Activated T-helper 2 cell treated with anti-CD3 and anti-CD28 coated beads, Interferon-gamma antibody, Interleukin-2, Interleukin-4, amounts not matched to agents 10 μg/mL and 5 μg/mL and 100 μg/mL, durations not matched to agents 14 hours and 24 hours and 36 hours (primary cell): ENCODE measurements around the gene GJA1. TPM values are rescaled to one million over a fixed set of nuclear protein-coding genes. Genes with fewer than 3 reads are reported as not detected.
"Not testable (repeated sequence)": the region's sequence is repeated elsewhere in the genome, so short reads cannot be mapped to it uniquely, and the experiment has no call there.

ENCODE experiments used
- DNase-seq: peaks from one replicate; pipeline ENCODE4 v3.0.0; 2021; ENCODE audit warnings: low spot score
- H3K27ac Mint-ChIP-seq: one replicate; pipeline ENCODE4 v1.8.0; 2021; ENCODE audit warnings: mixed read lengths
- H3K27me3 Mint-ChIP-seq: one replicate; pipeline ENCODE4 v1.8.0; 2021; ENCODE audit warnings: low read depth, mixed read lengths
- H3K36me3 Mint-ChIP-seq: one replicate; pipeline ENCODE4 v1.8.0; 2021; ENCODE audit warnings: low read depth, mixed read lengths
- H3K4me1 Mint-ChIP-seq: one replicate; pipeline ENCODE4 v1.8.0; 2021; ENCODE audit warnings: low read depth, mixed read lengths
- H3K4me3 Mint-ChIP-seq: one replicate; pipeline ENCODE4 v1.8.0; 2021; ENCODE audit warnings: low read depth, mild to moderate bottlenecking, moderate library complexity, mixed read lengths
- H3K9me3 Mint-ChIP-seq: one replicate; pipeline ENCODE4 v1.8.0; 2021; ENCODE audit warnings: mixed read lengths
- intact Hi-C: fragments of 100-400 bp; cut with micrococcal nuclease; formaldehyde crosslinking; loops from one replicate; pipeline ENCODE4 v1.15.1; 2023
- total RNA-seq: library from RNA; stranded (reverse); gene quantifications from 2 replicates; pipeline ENCODE4 v1.2.3, GENCODE V29; 2022

GJA1 gene
- total RNA-seq, 1 donor from 2014 or later, result not detected

- H3K4me1 Mint-ChIP-seq, result no peaks in the 10 kb centered on the region
- no peak for DNase-seq
- no peak overlapping the region for H3K27ac Mint-ChIP-seq
- no peaks in the 10 kb centered on the region for H3K36me3 Mint-ChIP-seq
- intact Hi-C loops, result no loop called here
- no peaks in the 10 kb centered on the region for H3K27me3 Mint-ChIP-seq
- H3K4me3 Mint-ChIP-seq, result no peak overlapping the region
- H3K9me3 Mint-ChIP-seq, result no peaks in the 10 kb centered on the region
Measured at GRCh38 chr6:121426686-121427085, 8.8 kb upstream of the GJA1 start.

- no peak overlapping the region for H3K4me3 Mint-ChIP-seq
- H3K9me3 Mint-ChIP-seq, result no peaks in the 10 kb centered on the region
- H3K36me3 Mint-ChIP-seq, result no peaks in the 10 kb centered on the region
- no peak for DNase-seq
- H3K4me1 Mint-ChIP-seq, result no peaks in the 10 kb centered on the region
- intact Hi-C loops, result no loop called here
- H3K27ac Mint-ChIP-seq, result no peak overlapping the region
- H3K27me3 Mint-ChIP-seq, result peaks cover 3% of the 10 kb centered on the region
Measured at GRCh38 chr6:121428872-121429756, 6.3 kb upstream of the GJA1 start.

GRCh38 chr6:121430514-121431460 is 4.7 kb upstream of the GJA1 start:
- Mint-ChIP-seq H3K27me3 (peaks cover 12% of the 10 kb centered on the region), H3K9me3 (no peaks in the 10 kb centered on the region), H3K36me3 (no peaks in the 10 kb centered on the region), H3K4me1 (peaks cover 1% of the 10 kb centered on the region), H3K27ac (no peak overlapping the region), H3K4me3 (no peak overlapping the region)
- intact Hi-C loops, result loop anchor here (10.0 kb wide), 1 partner anchor 604 kb away; no protein-coding TSS in a partner anchor
- DNase-seq, result no peak

GRCh38 chr6:121431776-121432175 is 3.7 kb upstream of the GJA1 start:
- H3K4me3 Mint-ChIP-seq, H3K36me3 Mint-ChIP-seq, H3K27ac Mint-ChIP-seq, DNase-seq, H3K4me1 Mint-ChIP-seq, H3K9me3 Mint-ChIP-seq: not testable (repeated sequence)
- intact Hi-C loops, result loop anchor here (10.0 kb wide), 1 partner anchor 603 kb away; no protein-coding TSS in a partner anchor
- H3K27me3 Mint-ChIP-seq, result peaks cover 18% of the 10 kb centered on the region

GRCh38 chr6:121434037-121434770 is 1.2 kb upstream of the GJA1 start:
- intact Hi-C loops, result loop anchor here (10.0 kb wide), 1 partner anchor 601 kb away; no protein-coding TSS in a partner anchor
- no peaks in the 10 kb centered on the region for H3K36me3 Mint-ChIP-seq
- H3K4me3 Mint-ChIP-seq, result no peak overlapping the region
- no peak overlapping the region for H3K27ac Mint-ChIP-seq
- H3K9me3 Mint-ChIP-seq, result no peaks in the 10 kb centered on the region
- H3K27me3 Mint-ChIP-seq, result peaks cover 36% of the 10 kb centered on the region
- peaks cover 12% of the 10 kb centered on the region for H3K4me1 Mint-ChIP-seq
- DNase-seq, result no peak

- no peaks in the 10 kb centered on the region for H3K36me3 Mint-ChIP-seq
- H3K4me3 Mint-ChIP-seq, result peak overlapping the region; percentile 74
- no peak for DNase-seq
- H3K27me3 Mint-ChIP-seq, result peaks cover 43% of the 10 kb centered on the region
- no peak overlapping the region for H3K27ac Mint-ChIP-seq
- intact Hi-C loops, result loop anchor here (2.0 to 10.0 kb wide), 2 partner anchors 412 to 598 kb away; no protein-coding TSS in a partner anchor
- H3K9me3 Mint-ChIP-seq, result no peaks in the 10 kb centered on the region
- H3K4me1 Mint-ChIP-seq, result peaks cover 12% of the 10 kb centered on the region
Measured at GRCh38 chr6:121436274-121436857, 920 bp downstream of the GJA1 start.

GRCh38 chr6:121436960-121437850 is 1.8 kb downstream of the GJA1 start:
- H3K4me1 Mint-ChIP-seq, result peaks cover 12% of the 10 kb centered on the region
- DNase-seq, result no peak
- peak overlapping the region; percentile 74 for H3K4me3 Mint-ChIP-seq
- intact Hi-C loops, result loop anchor here (2.0 to 10.0 kb wide), 2 partner anchors 412 to 598 kb away; no protein-coding TSS in a partner anchor
- peaks cover 42% of the 10 kb centered on the region for H3K27me3 Mint-ChIP-seq
- no peak overlapping the region for H3K27ac Mint-ChIP-seq
- H3K36me3 Mint-ChIP-seq, result no peaks in the 10 kb centered on the region
- no peaks in the 10 kb centered on the region for H3K9me3 Mint-ChIP-seq

- H3K4me1 Mint-ChIP-seq, result peaks cover 12% of the 10 kb centered on the region
- H3K27me3 Mint-ChIP-seq, result peaks cover 40% of the 10 kb centered on the region
- no peak for DNase-seq
- no peak overlapping the region for H3K27ac Mint-ChIP-seq
- H3K4me3 Mint-ChIP-seq, result peak overlapping the region; percentile 74
- no peaks in the 10 kb centered on the region for H3K36me3 Mint-ChIP-seq
- intact Hi-C loops, result loop anchor here (2.0 to 10.0 kb wide), 2 partner anchors 411 to 597 kb away; no protein-coding TSS in a partner anchor
- H3K9me3 Mint-ChIP-seq, result no peaks in the 10 kb centered on the region
Measured at GRCh38 chr6:121437851-121438651, 2.6 kb downstream of the GJA1 start.

- Mint-ChIP-seq H3K27me3 (peaks cover 41% of the 10 kb centered on the region), H3K4me1 (peaks cover 12% of the 10 kb centered on the region), H3K9me3 (no peaks in the 10 kb centered on the region), H3K4me3 (no peak overlapping the region), H3K27ac (no peak overlapping the region), H3K36me3 (no peaks in the 10 kb centered on the region)
- no peak for DNase-seq
- intact Hi-C loops, result loop anchor here (10.0 kb wide), 1 partner anchor 596 kb away; no protein-coding TSS in a partner anchor
Measured at GRCh38 chr6:121438869-121439268, 3.4 kb downstream of the GJA1 start.

- Mint-ChIP-seq H3K4me3 (no peak overlapping the region), H3K36me3 (no peaks in the 10 kb centered on the region), H3K9me3 (no peaks in the 10 kb centered on the region), H3K27ac (no peak overlapping the region), H3K4me1 (peaks cover 12% of the 10 kb centered on the region), H3K27me3 (peaks cover 43% of the 10 kb centered on the region)
- intact Hi-C loops, result loop anchor here (10.0 kb wide), 1 partner anchor 595 kb away; no protein-coding TSS in a partner anchor
- DNase-seq, result no peak
Measured at GRCh38 chr6:121439475-121439874, 4.0 kb downstream of the GJA1 start.
